Colonic mucosa (tissue), 4 donors: ENCODE results near the gene FHIT. TPM values are rescaled to one million over a fixed set of nuclear protein-coding genes. Genes with fewer than 3 reads are reported as not detected.

Source experiments
- DNase-seq: peaks from one replicate; pipeline ENCODE4 v3.0.0-alpha.2; 2020
- H3K27ac ChIP-seq: fragments of 200-600 bp; one replicate; pipeline ENCODE4 v1.8.0; 2021
- H3K27me3 ChIP-seq: fragments of 200-600 bp; one replicate; pipeline ENCODE4 v1.8.0; 2021
- H3K36me3 ChIP-seq: fragments of 200-600 bp; one replicate; pipeline ENCODE4 v1.8.0; 2021
- H3K4me1 ChIP-seq: fragments of 200-600 bp; one replicate; pipeline ENCODE4 v1.8.0; 2021; ENCODE audit warnings: mild to moderate bottlenecking
- H3K4me3 ChIP-seq: fragments of 200-600 bp; one replicate; pipeline ENCODE4 v1.8.0; 2021
- H3K9ac ChIP-seq, 2 donors: one replicate each; pipeline ENCODE4 v1.7.0; 2013; ENCODE audit warnings: control low read depth in 2 of 2, low read depth in 2 of 2, low read length in 2 of 2
- H3K9me3 ChIP-seq: fragments of 200-600 bp; one replicate; pipeline ENCODE4 v1.8.0; 2021
- intact Hi-C: fragments of 100-400 bp; cut with DNase I; formaldehyde crosslinking; loops from one replicate; pipeline ENCODE4 v1.14.1; 2022
- total RNA-seq, 2 donors: library from RNA; stranded (reverse); fragmentation: NEBNext Ultra II Directional in 1 of 2; extraction: Animal tissue kit (Norgen Biotek cat#: 25700) in 1 of 2; gene quantifications; one replicate each; pipeline ENCODE4 v1.2.1, GENCODE V29; 2021
- TF ChIP-seq, protein P1 (sequence below): fragments of 200-600 bp; IDR thresholded peaks from one replicate; pipeline ENCODE4 v1.8.0; 2022; ENCODE audit warnings: antibody characterized with exemption, mild to moderate bottlenecking
- donor health status: healthy.
- donor health status: DM: no; HTN: no; CAD: no.
- donor health status: DM: no; HTN: no; CAD: no.

Gene FHIT
- total RNA-seq, 2 donors from 2014 or later, result 7.7 to 9.4 TPM

DNA sequence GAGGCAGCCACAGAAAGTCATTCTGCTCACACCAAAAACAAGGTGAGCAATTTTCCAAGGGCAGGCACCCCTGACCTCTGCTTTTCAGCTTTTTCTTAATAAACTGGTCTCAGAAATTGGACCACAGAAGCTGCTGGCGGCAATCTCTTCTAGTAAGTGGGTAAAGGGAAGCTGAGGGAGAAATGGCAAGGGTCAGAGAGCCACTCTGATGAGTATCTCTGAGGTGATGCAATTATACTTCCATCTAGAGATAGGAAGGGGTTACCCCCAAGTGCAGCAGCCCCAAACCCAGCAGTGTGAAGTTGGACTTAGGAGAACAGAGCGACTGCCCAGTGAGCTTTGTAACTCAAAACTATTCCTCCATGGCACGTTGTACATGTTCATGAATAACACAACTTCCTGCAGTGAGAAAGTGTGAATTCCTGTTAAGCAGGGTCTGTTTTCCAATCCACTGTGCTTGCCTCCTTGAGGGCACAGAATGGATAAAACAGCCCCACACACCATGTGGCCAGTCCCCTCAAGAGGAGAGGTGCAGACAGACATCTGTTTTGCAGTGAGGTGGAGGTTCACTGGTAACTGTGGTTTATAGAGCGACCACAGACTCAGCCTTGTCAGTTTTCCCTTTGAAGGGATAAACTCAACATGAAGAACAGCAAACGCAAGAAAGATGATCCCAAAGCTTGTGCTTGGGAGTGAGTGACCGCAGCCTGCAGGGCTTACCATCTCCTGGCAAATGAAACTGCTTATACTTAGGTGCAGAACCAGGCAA lies 1518.0 kb downstream of the FHIT start:
- Histone ChIP-seq H3K9ac (no peak overlapping the region), H3K4me3 (no peak overlapping the region), H3K36me3 (no peaks in the 10 kb centered on the region), H3K27ac (no peak overlapping the region), H3K4me1 (no peaks in the 10 kb centered on the region), H3K9me3 (no peaks in the 10 kb centered on the region), H3K27me3 (no peaks in the 10 kb centered on the region)
- intact Hi-C loops, result no loop called here
- TF ChIP-seq, protein P1, sequence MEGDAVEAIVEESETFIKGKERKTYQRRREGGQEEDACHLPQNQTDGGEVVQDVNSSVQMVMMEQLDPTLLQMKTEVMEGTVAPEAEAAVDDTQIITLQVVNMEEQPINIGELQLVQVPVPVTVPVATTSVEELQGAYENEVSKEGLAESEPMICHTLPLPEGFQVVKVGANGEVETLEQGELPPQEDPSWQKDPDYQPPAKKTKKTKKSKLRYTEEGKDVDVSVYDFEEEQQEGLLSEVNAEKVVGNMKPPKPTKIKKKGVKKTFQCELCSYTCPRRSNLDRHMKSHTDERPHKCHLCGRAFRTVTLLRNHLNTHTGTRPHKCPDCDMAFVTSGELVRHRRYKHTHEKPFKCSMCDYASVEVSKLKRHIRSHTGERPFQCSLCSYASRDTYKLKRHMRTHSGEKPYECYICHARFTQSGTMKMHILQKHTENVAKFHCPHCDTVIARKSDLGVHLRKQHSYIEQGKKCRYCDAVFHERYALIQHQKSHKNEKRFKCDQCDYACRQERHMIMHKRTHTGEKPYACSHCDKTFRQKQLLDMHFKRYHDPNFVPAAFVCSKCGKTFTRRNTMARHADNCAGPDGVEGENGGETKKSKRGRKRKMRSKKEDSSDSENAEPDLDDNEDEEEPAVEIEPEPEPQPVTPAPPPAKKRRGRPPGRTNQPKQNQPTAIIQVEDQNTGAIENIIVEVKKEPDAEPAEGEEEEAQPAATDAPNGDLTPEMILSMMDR, result no peak
- no peak for DNase-seq

DNA sequence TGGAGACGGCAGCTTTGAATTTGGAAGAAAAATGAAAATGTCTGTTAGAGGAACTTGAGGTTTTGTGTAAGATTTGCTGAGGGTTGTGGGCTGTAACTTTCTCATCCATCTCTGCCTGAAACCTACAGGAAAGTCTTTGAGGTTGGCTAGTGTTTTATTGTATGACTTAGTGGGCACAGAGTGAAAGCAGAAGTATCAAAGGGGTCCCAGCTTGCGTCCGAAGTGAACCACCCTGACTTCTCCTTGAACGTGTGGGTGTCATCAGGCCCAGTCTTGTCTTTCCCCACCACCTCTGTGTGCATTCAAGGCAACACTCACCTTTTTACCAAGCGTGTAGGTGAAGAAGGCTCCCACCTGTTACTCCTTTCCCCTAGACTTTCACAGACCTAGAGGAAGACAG lies 1519.3 kb downstream of the FHIT start:
- Histone ChIP-seq H3K4me3 (no peak overlapping the region), H3K27me3 (no peaks in the 10 kb centered on the region), H3K9me3 (no peaks in the 10 kb centered on the region), H3K27ac (no peak overlapping the region), H3K4me1 (no peaks in the 10 kb centered on the region), H3K9ac (no peak overlapping the region), H3K36me3 (no peaks in the 10 kb centered on the region)
- intact Hi-C loops, result no loop called here
- DNase-seq, result no peak
- TF ChIP-seq, protein P1, result no peak

DNA sequence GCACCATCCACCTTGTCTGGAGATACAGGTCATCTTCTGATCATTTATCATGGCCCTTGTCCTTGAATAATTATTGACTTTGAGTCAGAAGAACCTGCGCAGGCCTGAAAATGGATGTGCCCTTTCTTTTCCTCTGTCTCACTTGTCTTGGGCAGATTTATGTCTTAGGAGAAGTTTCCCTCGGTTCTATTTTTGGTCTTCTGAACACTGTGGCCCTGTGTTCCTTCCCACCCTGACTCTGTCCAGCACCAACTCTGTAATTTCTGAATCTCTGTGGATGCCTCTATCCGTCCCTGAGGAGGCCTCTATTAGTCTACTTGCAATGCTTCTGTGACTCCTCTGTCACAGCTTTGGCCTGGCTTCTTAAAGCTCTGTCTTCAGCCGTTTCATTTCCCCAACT lies 1520.7 kb downstream of the FHIT start:
- no peak overlapping the region for H3K9ac ChIP-seq
- H3K27ac ChIP-seq, result no peak overlapping the region
- intact Hi-C loops, result no loop called here
- H3K27me3 ChIP-seq, result no peaks in the 10 kb centered on the region
- H3K4me3 ChIP-seq, result no peak overlapping the region
- H3K4me1 ChIP-seq, result no peaks in the 10 kb centered on the region
- DNase-seq, result no peak
- no peaks in the 10 kb centered on the region for H3K36me3 ChIP-seq
- H3K9me3 ChIP-seq, result no peaks in the 10 kb centered on the region
- TF ChIP-seq, protein P1, result no peak

DNA sequence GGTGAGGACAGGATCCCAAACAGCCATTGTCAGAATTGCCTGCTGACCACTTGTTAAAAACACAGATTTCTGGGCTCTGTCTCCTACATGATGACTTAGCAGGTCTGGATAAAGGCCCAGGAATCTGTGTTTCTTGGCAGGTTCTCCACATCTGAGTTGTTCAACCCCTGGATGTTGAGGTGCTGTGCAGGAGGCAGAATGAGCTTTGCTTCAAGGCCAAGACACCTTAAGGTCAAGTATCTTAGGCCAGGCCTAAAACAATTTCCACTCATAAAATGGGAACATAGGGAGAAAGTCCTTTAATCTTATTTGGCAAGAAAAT lies 1522.7 kb downstream of the FHIT start:
- H3K36me3 ChIP-seq, result no peaks in the 10 kb centered on the region

DNA sequence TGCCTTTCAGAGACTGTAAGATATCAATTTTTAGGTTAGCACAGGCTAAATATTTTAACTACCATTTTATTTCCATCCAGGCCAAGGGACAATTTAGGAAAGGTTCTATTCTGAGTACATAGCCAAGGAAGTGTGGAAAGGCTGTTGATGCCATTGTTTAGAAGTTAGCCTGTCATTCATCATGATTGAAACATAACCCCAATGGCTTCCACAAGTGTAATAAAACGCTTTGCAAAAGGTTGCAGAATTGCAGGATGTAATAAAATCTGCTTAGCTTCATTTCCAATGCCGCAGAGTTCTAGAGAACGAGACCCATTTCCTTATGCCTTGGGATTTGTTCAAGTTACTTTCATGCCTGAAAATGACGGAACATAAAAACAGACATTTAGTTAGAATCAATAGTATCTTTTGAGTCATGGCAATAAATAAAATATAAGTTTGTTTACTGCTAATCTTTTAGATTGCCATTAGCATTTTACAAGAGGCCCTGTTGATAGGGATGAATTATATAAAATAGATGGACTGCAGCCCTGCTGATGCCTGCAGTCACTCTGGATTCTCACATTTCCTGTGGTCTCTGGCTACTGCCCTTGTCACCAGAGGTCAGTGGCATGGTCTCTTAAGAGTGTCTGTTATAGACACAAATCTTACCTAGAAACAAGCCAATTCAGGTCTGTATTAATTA lies 1523.2 kb downstream of the FHIT start:
- TF ChIP-seq, protein P1, result no peak
- H3K36me3 ChIP-seq, result no peaks in the 10 kb centered on the region
- intact Hi-C loops, result no loop called here
- no peaks in the 10 kb centered on the region for H3K9me3 ChIP-seq
- H3K27me3 ChIP-seq, result no peaks in the 10 kb centered on the region
- no peaks in the 10 kb centered on the region for H3K4me1 ChIP-seq
- no peak for DNase-seq
- H3K4me3 ChIP-seq, result no peak overlapping the region
- H3K27ac ChIP-seq, result no peak overlapping the region
- no peak overlapping the region for H3K9ac ChIP-seq

More for the DNA sequence above, 1522.7 kb downstream of the FHIT start:
- Histone ChIP-seq H3K9me3 (no peaks in the 10 kb centered on the region), H3K4me3 (no peak overlapping the region), H3K27me3 (no peaks in the 10 kb centered on the region), H3K4me1 (no peaks in the 10 kb centered on the region), H3K9ac (no peak overlapping the region), H3K27ac (no peak overlapping the region)
- intact Hi-C loops, result no loop called here
- TF ChIP-seq, protein P1, result no peak
- no peak for DNase-seq
